Stimulated activated memory B cell treated with anti-CD40 and anti-IgM and Interleukin-4, amounts not matched to agents 10 μg/mL and 1 μg/mL and 100 μg/mL, for 72 hours (primary cell): ENCODE measurements around the gene GPC2.
A peak's percentile ranks its signal among the peaks of the same experiment; 100 is the strongest.
"Not testable (repeated sequence)": the region's sequence is repeated elsewhere in the genome, so short reads cannot be mapped to it uniquely, and the experiment has no call there.

Experiments used
- ATAC-seq: fragments of 150-1000 bp; cut with Tn5 transposase; 2 replicates; pipeline ENCODE4 v1.10.0; 2021
- H3K27ac Mint-ChIP-seq: one replicate; pipeline ENCODE4 v1.8.0; 2022; ENCODE audit warnings: mild to moderate bottlenecking, mixed read lengths
- H3K27me3 Mint-ChIP-seq: one replicate; pipeline ENCODE4 v1.8.0; 2022; ENCODE audit warnings: mixed read lengths
- H3K36me3 Mint-ChIP-seq: one replicate; pipeline ENCODE4 v1.8.0; 2022; ENCODE audit warnings: mixed read lengths
- H3K4me1 Mint-ChIP-seq: one replicate; pipeline ENCODE4 v1.8.0; 2022; ENCODE audit warnings: mixed read lengths
- H3K4me3 Mint-ChIP-seq: one replicate; pipeline ENCODE4 v1.8.0; 2022; ENCODE audit warnings: mild to moderate bottlenecking, moderate library complexity, mixed read lengths
- H3K9me3 Mint-ChIP-seq: one replicate; pipeline ENCODE4 v1.8.0; 2022; ENCODE audit warnings: mixed read lengths

GPC2 gene

GRCh38 chr7:100177045-100178001 is at the start of gene GPC2, which contains the start of gene STAG3:
Gene GPC2 (minus strand): TSS chr7:100177381. CDS start chr7:100177199, 182 bp downstream.
Gene STAG3 (plus strand): TSS chr7:100177918. CDS start chr7:100180557, 2,639 bp downstream.
- peaks cover 7% of the 10 kb centered on the region for H3K36me3 Mint-ChIP-seq
- H3K4me1 Mint-ChIP-seq, result peaks cover 29% of the 10 kb centered on the region
- H3K4me3 Mint-ChIP-seq, result peak within 1 kb of the TSS; percentile 60
- H3K9me3 Mint-ChIP-seq, result no peaks in the 10 kb centered on the region
- peak within 1 kb of the TSS; percentile 1 for H3K27ac Mint-ChIP-seq
- peak; percentile 96 for ATAC-seq
- H3K27me3 Mint-ChIP-seq, result peaks cover 24% of the 10 kb centered on the region

GRCh38 chr7:100224891-100225290 is 47.7 kb upstream of the GPC2 start:
- H3K4me1 Mint-ChIP-seq, result peaks cover 82% of the 10 kb centered on the region
- not testable (repeated sequence) for ATAC-seq, H3K9me3 Mint-ChIP-seq, H3K27me3 Mint-ChIP-seq, H3K4me3 Mint-ChIP-seq
- peak overlapping the region; percentile 98 for H3K27ac Mint-ChIP-seq
- H3K36me3 Mint-ChIP-seq, result peaks cover 41% of the 10 kb centered on the region

GRCh38 chr7:100223376-100223927 is 46.3 kb upstream of the GPC2 start:
- Mint-ChIP-seq H3K4me1 (peaks cover 88% of the 10 kb centered on the region), H3K27ac (peak overlapping the region; percentile 98), H3K36me3 (peaks cover 41% of the 10 kb centered on the region), H3K4me3 (peak overlapping the region; percentile 26)
- not testable (repeated sequence) for H3K9me3 Mint-ChIP-seq, ATAC-seq, H3K27me3 Mint-ChIP-seq

GRCh38 chr7:100222445-100223132 is 45.4 kb upstream of the GPC2 start:
- H3K9me3 Mint-ChIP-seq, result no peaks in the 10 kb centered on the region
- H3K4me3 Mint-ChIP-seq, result peak overlapping the region; percentile 86
- H3K4me1 Mint-ChIP-seq, result peaks cover 82% of the 10 kb centered on the region
- peak overlapping the region; percentile 98 for H3K27ac Mint-ChIP-seq
- ATAC-seq, result no peak
- no peaks in the 10 kb centered on the region for H3K27me3 Mint-ChIP-seq
- H3K36me3 Mint-ChIP-seq, result peaks cover 41% of the 10 kb centered on the region

GRCh38 chr7:100221767-100222444 is 44.7 kb upstream of the GPC2 start:
- H3K36me3 Mint-ChIP-seq, result peaks cover 41% of the 10 kb centered on the region
- H3K27me3 Mint-ChIP-seq, result no peaks in the 10 kb centered on the region
- H3K4me3 Mint-ChIP-seq, result peak overlapping the region; percentile 86
- no peak for ATAC-seq
- peaks cover 89% of the 10 kb centered on the region for H3K4me1 Mint-ChIP-seq
- no peaks in the 10 kb centered on the region for H3K9me3 Mint-ChIP-seq
- H3K27ac Mint-ChIP-seq, result peak overlapping the region; percentile 98

GRCh38 chr7:100221231-100221718 is 44.1 kb upstream of the GPC2 start:
- Mint-ChIP-seq H3K36me3 (peaks cover 39% of the 10 kb centered on the region), H3K9me3 (no peaks in the 10 kb centered on the region), H3K4me3 (peak overlapping the region; percentile 86), H3K27ac (peak overlapping the region; percentile 98), H3K4me1 (peaks cover 84% of the 10 kb centered on the region), H3K27me3 (no peaks in the 10 kb centered on the region)
- peak; percentile 80 for ATAC-seq

GRCh38 chr7:100220586-100221230 is 43.5 kb upstream of the GPC2 start:
- peaks cover 80% of the 10 kb centered on the region for H3K4me1 Mint-ChIP-seq
- H3K36me3 Mint-ChIP-seq, result peaks cover 36% of the 10 kb centered on the region
- H3K27ac Mint-ChIP-seq, result peak overlapping the region; percentile 98
- H3K9me3 Mint-ChIP-seq, result no peaks in the 10 kb centered on the region
- H3K27me3 Mint-ChIP-seq, result no peaks in the 10 kb centered on the region
- peak; percentile 29 for ATAC-seq
- H3K4me3 Mint-ChIP-seq, result peak overlapping the region; percentile 86

GRCh38 chr7:100219801-100220585 is 42.8 kb upstream of the GPC2 start, which contains the start of gene PVRIG:
Gene PVRIG (plus strand): TSS chr7:100219949. CDS start chr7:100219971, 22 bp downstream.
- peaks cover 36% of the 10 kb centered on the region for H3K36me3 Mint-ChIP-seq
- H3K4me1 Mint-ChIP-seq, result peaks cover 78% of the 10 kb centered on the region
- peak within 1 kb of the TSS; percentile 98 for H3K27ac Mint-ChIP-seq
- H3K4me3 Mint-ChIP-seq, result peak within 1 kb of the TSS; percentile 86
- H3K9me3 Mint-ChIP-seq, ATAC-seq, H3K27me3 Mint-ChIP-seq: not testable (repeated sequence)

GRCh38 chr7:100219271-100219737 is 42.1 kb upstream of the GPC2 start:
- Mint-ChIP-seq H3K4me1 (peaks cover 78% of the 10 kb centered on the region), H3K27me3 (no peaks in the 10 kb centered on the region), H3K4me3 (peak overlapping the region; percentile 86), H3K27ac (peak overlapping the region; percentile 98), H3K36me3 (peaks cover 31% of the 10 kb centered on the region), H3K9me3 (no peaks in the 10 kb centered on the region)
- ATAC-seq, result no peak

- Mint-ChIP-seq H3K36me3 (peaks cover 18% of the 10 kb centered on the region), H3K4me3 (peak overlapping the region; percentile 72), H3K27ac (peak overlapping the region; percentile 92), H3K4me1 (peaks cover 76% of the 10 kb centered on the region)
- ATAC-seq, result peak; percentile 6
- H3K9me3 Mint-ChIP-seq, H3K27me3 Mint-ChIP-seq: not testable (repeated sequence)
These were observed 40.8 kb upstream of the GPC2 start for GRCh38 chr7:100217934-100218333.

GRCh38 chr7:100215895-100216294 is 38.7 kb upstream of the GPC2 start:
- Mint-ChIP-seq H3K4me1 (peaks cover 69% of the 10 kb centered on the region), H3K36me3 (peaks cover 12% of the 10 kb centered on the region), H3K4me3 (no peak overlapping the region), H3K9me3 (no peaks in the 10 kb centered on the region), H3K27me3 (no peaks in the 10 kb centered on the region), H3K27ac (peak overlapping the region; percentile 76)
- no peak for ATAC-seq

- H3K27me3 Mint-ChIP-seq, H3K9me3 Mint-ChIP-seq, ATAC-seq, H3K4me3 Mint-ChIP-seq: not testable (repeated sequence)
- H3K36me3 Mint-ChIP-seq, result peaks cover 12% of the 10 kb centered on the region
- peaks cover 69% of the 10 kb centered on the region for H3K4me1 Mint-ChIP-seq
- H3K27ac Mint-ChIP-seq, result peak overlapping the region; percentile 76
These were observed 37.2 kb upstream of the GPC2 start for GRCh38 chr7:100214356-100214755.

- H3K9me3 Mint-ChIP-seq, result no peaks in the 10 kb centered on the region
- no peaks in the 10 kb centered on the region for H3K27me3 Mint-ChIP-seq
- peak overlapping the region; percentile 22 for H3K27ac Mint-ChIP-seq
- no peak overlapping the region for H3K4me3 Mint-ChIP-seq
- peaks cover 69% of the 10 kb centered on the region for H3K4me1 Mint-ChIP-seq
- peaks cover 15% of the 10 kb centered on the region for H3K36me3 Mint-ChIP-seq
- no peak for ATAC-seq
These were observed 36.5 kb upstream of the GPC2 start for GRCh38 chr7:100213672-100214071.
